NCI-H748 (cell line): Measurements from ENCODE around the gene LDLRAD3.
"Not testable (repeated sequence)": the region's sequence is repeated elsewhere in the genome, so short reads cannot be mapped to it uniquely, and the experiment has no call there.

Experiments
- DNase-seq: peaks from one replicate; lab custom pipeline; 2025; ENCODE audit not compliant: unreplicated experiment; lab: John Stamatoyannopoulos, UW

LDLRAD3 gene

GRCh38 chr11:35986947-35987346 is 43.1 kb downstream of the LDLRAD3 start:
- DNase-seq = no peak

GRCh38 chr11:35990170-35990569 is 46.3 kb downstream of the LDLRAD3 start:
- DNase-seq = no peak

GRCh38 chr11:35990816-35991215 is 47.0 kb downstream of the LDLRAD3 start:
- DNase-seq = no peak

- DNase-seq = no peak
Observed at GRCh38 chr11:35992548-35992947, 48.7 kb downstream of the LDLRAD3 start.

GRCh38 chr11:35994421-35994820 is 50.6 kb downstream of the LDLRAD3 start:
- no peak for DNase-seq

GRCh38 chr11:35995681-35996271 is 51.9 kb downstream of the LDLRAD3 start:
- DNase-seq = no peak

GRCh38 chr11:35997902-35998520 is 54.1 kb downstream of the LDLRAD3 start:
- DNase-seq = no peak

GRCh38 chr11:35998634-35999033 is 54.8 kb downstream of the LDLRAD3 start:
- DNase-seq = peak; percentile 23

GRCh38 chr11:36000616-36001190 is 56.8 kb downstream of the LDLRAD3 start:
- DNase-seq = peak; percentile 41

- DNase-seq = no peak
Observed at GRCh38 chr11:36002196-36002595, 58.3 kb downstream of the LDLRAD3 start.

GRCh38 chr11:36002796-36003195 is 58.9 kb downstream of the LDLRAD3 start:
- no peak for DNase-seq

- DNase-seq = no peak
Observed at GRCh38 chr11:36006556-36006955, 62.7 kb downstream of the LDLRAD3 start.

GRCh38 chr11:36007127-36007655 is 63.3 kb downstream of the LDLRAD3 start:
- peak; percentile 12 for DNase-seq

- no peak for DNase-seq
Observed at GRCh38 chr11:36008584-36008983, 64.7 kb downstream of the LDLRAD3 start.

- DNase-seq = no peak
Observed at GRCh38 chr11:36009473-36009872, 65.6 kb downstream of the LDLRAD3 start.

GRCh38 chr11:36010010-36010740 is 66.3 kb downstream of the LDLRAD3 start:
- peak; percentile 8 for DNase-seq

- DNase-seq = no peak
Observed at GRCh38 chr11:36011574-36011973, 67.7 kb downstream of the LDLRAD3 start.

GRCh38 chr11:36012455-36012854 is 68.6 kb downstream of the LDLRAD3 start:
- DNase-seq = no peak

- no peak for DNase-seq
Observed at GRCh38 chr11:36012979-36013378, 69.1 kb downstream of the LDLRAD3 start.

GRCh38 chr11:36013446-36013845 is 69.6 kb downstream of the LDLRAD3 start:
- DNase-seq = not testable (repeated sequence)
